SK-N-SH treated with all-trans-retinoic acid at 6 μM for 48 hours (cell line): ENCODE data around the gene MRPL41.

Experiments
- ATAC-seq: fragments of 200-7000 bp; cut with Tn5 transposase; 3 replicates; pipeline ENCODE4 v1.9.1; 2020; ENCODE audit warnings: mild to moderate bottlenecking, moderate library complexity
- BACH2 ChIP-seq: fragments of 250-450 bp; sonication (Bioruptor Pico); IDR thresholded peaks from 2 replicates; pipeline ENCODE4 v1.9.0; 2021; ENCODE audit warnings: mild to moderate bottlenecking, borderline replicate concordance
- CSDC2 ChIP-seq: fragments of 250-450 bp; sonication (Bioruptor Pico); IDR thresholded peaks from 2 replicates; pipeline ENCODE4 v1.5.0; 2020; ENCODE audit warnings: mild to moderate bottlenecking, moderate library complexity
- ESRRG ChIP-seq: fragments of 250-450 bp; sonication (Bioruptor Pico); IDR thresholded peaks from 2 replicates; pipeline ENCODE4 v1.6.1; 2021; ENCODE audit warnings: mild to moderate bottlenecking
- GLIS3 ChIP-seq: fragments of 250-450 bp; sonication (Bioruptor Pico); IDR thresholded peaks from 2 replicates; pipeline ENCODE4 v1.5.0; 2020; ENCODE audit warnings: mild to moderate bottlenecking, moderate library complexity
- ISL1 ChIP-seq: fragments of 250-450 bp; sonication (Bioruptor Pico); IDR thresholded peaks from 2 replicates; pipeline ENCODE4 v2.1.2; 2022; ENCODE audit warnings: mild to moderate bottlenecking, moderate library complexity
- OSR1 ChIP-seq: fragments of 250-450 bp; sonication (Bioruptor Pico); IDR thresholded peaks from 2 replicates; pipeline ENCODE4 v1.8.0; 2022; ENCODE audit warnings: moderate library complexity, mild to moderate bottlenecking, inconsistent platforms
- PPARA ChIP-seq: fragments of 250-450 bp; sonication (Bioruptor Pico); IDR thresholded peaks from 2 replicates; pipeline ENCODE4 v1.5.0; 2020; ENCODE audit warnings: mild to moderate bottlenecking, borderline replicate concordance
- RARB ChIP-seq: fragments of 250-450 bp; sonication (Bioruptor Pico); IDR thresholded peaks from 2 replicates; pipeline ENCODE4 v1.8.0; 2021; ENCODE audit warnings: mild to moderate bottlenecking, moderate library complexity
- TCF4 ChIP-seq: fragments of 250-450 bp; sonication (Bioruptor Pico); IDR thresholded peaks from 2 replicates; pipeline ENCODE4 v1.8.0; 2021; ENCODE audit warnings: mild to moderate bottlenecking, moderate library complexity, borderline replicate concordance
- TOX ChIP-seq: fragments of 250-450 bp; sonication (Bioruptor Pico); IDR thresholded peaks from 2 replicates; pipeline ENCODE4 v1.8.0; 2021; ENCODE audit warnings: mild to moderate bottlenecking, moderate library complexity, borderline replicate concordance
- ZC3H10 ChIP-seq: fragments of 250-450 bp; sonication (Bioruptor Pico); IDR thresholded peaks from 2 replicates; pipeline ENCODE4 v1.5.1; 2021; ENCODE audit warnings: mild to moderate bottlenecking, moderate library complexity
- ZFP3 ChIP-seq: fragments of 250-450 bp; sonication (Bioruptor Pico); IDR thresholded peaks from 2 replicates; pipeline ENCODE4 v1.5.0; 2020; ENCODE audit warnings: mild to moderate bottlenecking, moderate library complexity
- ZFP30 ChIP-seq: fragments of 450-650 bp; formaldehyde crosslinking; IDR thresholded peaks from 2 replicates; pipeline ENCODE4 v1.5.0; 2022; ENCODE audit warnings: mild to moderate bottlenecking, moderate library complexity
- ZNF565 ChIP-seq: fragments of 450-650 bp; formaldehyde crosslinking; conservative IDR thresholded peaks from 2 replicates; pipeline ENCODE4 v1.5.0; 2020; ENCODE audit warnings: low read depth, mild to moderate bottlenecking, moderate library complexity
- ZNF70 ChIP-seq: fragments of 450-650 bp; formaldehyde crosslinking; IDR thresholded peaks from 2 replicates; pipeline ENCODE4 v1.5.0; 2020; ENCODE audit warnings: mild to moderate bottlenecking, moderate library complexity
- ZNF8 ChIP-seq: fragments of 450-650 bp; formaldehyde crosslinking; IDR thresholded peaks from 2 replicates; pipeline ENCODE4 v1.5.0; 2020; ENCODE audit warnings: mild to moderate bottlenecking, moderate library complexity
- TF ChIP-seq, protein P1 (sequence below): fragments of 250-450 bp; sonication (Bioruptor Pico); IDR thresholded peaks from 2 replicates; pipeline ENCODE4 v1.8.0; 2020; ENCODE audit warnings: mild to moderate bottlenecking, moderate library complexity, borderline replicate concordance
- TF ChIP-seq, protein P2 (sequence below): fragments of 250-450 bp; sonication (Bioruptor Pico); IDR thresholded peaks from 2 replicates; pipeline ENCODE4 v1.5.1; 2020; ENCODE audit warnings: low read depth, mild to moderate bottlenecking, moderate library complexity
- TF ChIP-seq, protein P3 (sequence below): fragments of 250-450 bp; sonication (Bioruptor Pico); IDR thresholded peaks from 2 replicates; pipeline ENCODE4 v1.5.1; 2021; ENCODE audit warnings: mild to moderate bottlenecking, moderate library complexity
- TF ChIP-seq, protein P4 (sequence below): fragments of 250-450 bp; sonication (Bioruptor Pico); IDR thresholded peaks from 2 replicates; pipeline ENCODE4 v1.8.0; 2021; ENCODE audit warnings: low read depth, mild to moderate bottlenecking, moderate library complexity, borderline replicate concordance
- TF ChIP-seq, protein P5 (sequence below): fragments of 250-450 bp; sonication (Bioruptor Pico); IDR thresholded peaks from 2 replicates; pipeline ENCODE4 v1.5.0; 2020; ENCODE audit warnings: mild to moderate bottlenecking, moderate library complexity

The MRPL41 gene

GRCh38 chr9:137580954-137581322, 29.3 kb downstream of the MRPL41 start:
- no peak for ATAC-seq
- TF ChIP-seq GLIS3 (CRISPR knock-in tag), result no peak
- no peak for TF ChIP-seq ZNF565
- TF ChIP-seq, protein P1, sequence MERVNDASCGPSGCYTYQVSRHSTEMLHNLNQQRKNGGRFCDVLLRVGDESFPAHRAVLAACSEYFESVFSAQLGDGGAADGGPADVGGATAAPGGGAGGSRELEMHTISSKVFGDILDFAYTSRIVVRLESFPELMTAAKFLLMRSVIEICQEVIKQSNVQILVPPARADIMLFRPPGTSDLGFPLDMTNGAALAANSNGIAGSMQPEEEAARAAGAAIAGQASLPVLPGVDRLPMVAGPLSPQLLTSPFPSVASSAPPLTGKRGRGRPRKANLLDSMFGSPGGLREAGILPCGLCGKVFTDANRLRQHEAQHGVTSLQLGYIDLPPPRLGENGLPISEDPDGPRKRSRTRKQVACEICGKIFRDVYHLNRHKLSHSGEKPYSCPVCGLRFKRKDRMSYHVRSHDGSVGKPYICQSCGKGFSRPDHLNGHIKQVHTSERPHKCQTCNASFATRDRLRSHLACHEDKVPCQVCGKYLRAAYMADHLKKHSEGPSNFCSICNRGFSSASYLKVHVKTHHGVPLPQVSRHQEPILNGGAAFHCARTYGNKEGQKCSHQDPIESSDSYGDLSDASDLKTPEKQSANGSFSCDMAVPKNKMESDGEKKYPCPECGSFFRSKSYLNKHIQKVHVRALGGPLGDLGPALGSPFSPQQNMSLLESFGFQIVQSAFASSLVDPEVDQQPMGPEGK (CRISPR knock-in tag), result no peak
- TF ChIP-seq RARB, result no peak
- no peak for TF ChIP-seq CSDC2 (CRISPR knock-in tag)
- no peak for TF ChIP-seq ZNF8 (CRISPR knock-in tag)
- no peak for TF ChIP-seq BACH2 (CRISPR knock-in tag)
- no peak for TF ChIP-seq TOX (CRISPR knock-in tag)
- no peak for TF ChIP-seq ISL1 (CRISPR knock-in tag)

DNA sequence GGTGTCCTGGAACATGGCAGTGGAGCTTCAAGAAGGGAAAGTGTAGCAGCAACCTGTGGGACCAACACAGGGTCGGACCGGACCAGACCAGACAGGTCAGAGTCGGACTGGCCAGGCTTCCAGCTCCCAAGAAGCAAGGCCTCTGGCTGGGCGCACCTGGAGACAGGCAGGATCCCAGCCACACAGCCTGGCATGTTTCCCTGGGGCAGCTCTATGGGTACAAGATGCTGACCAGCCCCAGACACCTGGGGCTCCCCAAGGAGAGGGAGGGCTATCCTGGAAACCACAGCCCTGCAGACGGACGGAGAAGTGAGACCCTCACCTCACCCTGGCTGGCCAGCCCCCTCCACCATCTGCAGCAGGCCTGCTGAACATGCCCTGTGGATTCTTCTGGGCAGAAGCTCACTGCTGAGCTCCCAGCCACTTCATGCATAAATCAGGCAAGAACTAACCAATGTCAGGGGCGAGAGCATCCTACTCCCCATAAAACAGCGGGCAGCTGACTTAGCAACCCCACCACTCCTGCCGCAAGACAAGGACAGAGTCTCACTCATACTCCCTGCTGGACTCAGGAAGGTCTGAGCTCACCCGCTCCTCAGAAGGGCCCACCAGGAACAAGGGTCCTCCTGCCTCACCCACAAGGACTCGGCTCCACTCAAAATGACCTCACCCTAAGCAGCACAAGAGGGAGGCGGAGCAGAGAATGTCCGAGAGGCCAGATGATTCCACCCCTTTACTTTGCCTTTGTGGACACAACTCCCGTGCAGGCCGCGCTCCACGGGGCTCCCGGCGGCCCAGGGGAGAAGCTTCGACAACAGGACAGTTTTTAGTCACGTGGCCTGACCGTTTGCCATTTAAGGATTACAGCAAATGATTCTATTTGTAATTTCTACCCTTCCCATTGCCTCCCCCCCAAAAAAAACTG, 29.9 kb downstream of the MRPL41 start:
- ATAC-seq, result no peak
- no peak for TF ChIP-seq ZNF565
- TF ChIP-seq TCF4, result no peak

- ATAC-seq, result no peak
Observed at GRCh38 chr9:137582286-137582860, 30.7 kb downstream of the MRPL41 start.

More at GRCh38 chr9:137582286-137582860, 30.7 kb downstream of the MRPL41 start:
- no peak for TF ChIP-seq BACH2 (CRISPR knock-in tag)
- TF ChIP-seq, protein P1 (CRISPR knock-in tag), result no peak
- TF ChIP-seq OSR1 (CRISPR knock-in tag), result no peak
- TF ChIP-seq ISL1 (CRISPR knock-in tag), result no peak
- no peak for TF ChIP-seq ZFP3 (CRISPR knock-in tag)
- TF ChIP-seq ESRRG, result no peak
- TF ChIP-seq GLIS3 (CRISPR knock-in tag), result no peak
- no peak for TF ChIP-seq ZNF8 (CRISPR knock-in tag)
- TF ChIP-seq, protein P2, sequence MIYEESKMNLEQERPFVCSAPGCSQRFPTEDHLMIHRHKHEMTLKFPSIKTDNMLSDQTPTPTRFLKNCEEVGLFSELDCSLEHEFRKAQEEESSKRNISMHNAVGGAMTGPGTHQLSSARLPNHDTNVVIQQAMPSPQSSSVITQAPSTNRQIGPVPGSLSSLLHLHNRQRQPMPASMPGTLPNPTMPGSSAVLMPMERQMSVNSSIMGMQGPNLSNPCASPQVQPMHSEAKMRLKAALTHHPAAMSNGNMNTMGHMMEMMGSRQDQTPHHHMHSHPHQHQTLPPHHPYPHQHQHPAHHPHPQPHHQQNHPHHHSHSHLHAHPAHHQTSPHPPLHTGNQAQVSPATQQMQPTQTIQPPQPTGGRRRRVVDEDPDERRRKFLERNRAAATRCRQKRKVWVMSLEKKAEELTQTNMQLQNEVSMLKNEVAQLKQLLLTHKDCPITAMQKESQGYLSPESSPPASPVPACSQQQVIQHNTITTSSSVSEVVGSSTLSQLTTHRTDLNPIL (CRISPR knock-in tag), result no peak
- no peak for TF ChIP-seq RARB
- TF ChIP-seq TOX (CRISPR knock-in tag), result no peak
- TF ChIP-seq ZC3H10 (CRISPR knock-in tag), result no peak
- TF ChIP-seq, protein P3, sequence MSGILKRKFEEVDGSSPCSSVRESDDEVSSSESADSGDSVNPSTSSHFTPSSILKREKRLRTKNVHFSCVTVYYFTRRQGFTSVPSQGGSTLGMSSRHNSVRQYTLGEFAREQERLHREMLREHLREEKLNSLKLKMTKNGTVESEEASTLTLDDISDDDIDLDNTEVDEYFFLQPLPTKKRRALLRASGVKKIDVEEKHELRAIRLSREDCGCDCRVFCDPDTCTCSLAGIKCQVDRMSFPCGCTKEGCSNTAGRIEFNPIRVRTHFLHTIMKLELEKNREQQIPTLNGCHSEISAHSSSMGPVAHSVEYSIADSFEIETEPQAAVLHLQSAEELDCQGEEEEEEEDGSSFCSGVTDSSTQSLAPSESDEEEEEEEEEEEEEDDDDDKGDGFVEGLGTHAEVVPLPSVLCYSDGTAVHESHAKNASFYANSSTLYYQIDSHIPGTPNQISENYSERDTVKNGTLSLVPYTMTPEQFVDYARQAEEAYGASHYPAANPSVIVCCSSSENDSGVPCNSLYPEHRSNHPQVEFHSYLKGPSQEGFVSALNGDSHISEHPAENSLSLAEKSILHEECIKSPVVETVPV (CRISPR knock-in tag), result no peak
- TF ChIP-seq, protein P4, sequence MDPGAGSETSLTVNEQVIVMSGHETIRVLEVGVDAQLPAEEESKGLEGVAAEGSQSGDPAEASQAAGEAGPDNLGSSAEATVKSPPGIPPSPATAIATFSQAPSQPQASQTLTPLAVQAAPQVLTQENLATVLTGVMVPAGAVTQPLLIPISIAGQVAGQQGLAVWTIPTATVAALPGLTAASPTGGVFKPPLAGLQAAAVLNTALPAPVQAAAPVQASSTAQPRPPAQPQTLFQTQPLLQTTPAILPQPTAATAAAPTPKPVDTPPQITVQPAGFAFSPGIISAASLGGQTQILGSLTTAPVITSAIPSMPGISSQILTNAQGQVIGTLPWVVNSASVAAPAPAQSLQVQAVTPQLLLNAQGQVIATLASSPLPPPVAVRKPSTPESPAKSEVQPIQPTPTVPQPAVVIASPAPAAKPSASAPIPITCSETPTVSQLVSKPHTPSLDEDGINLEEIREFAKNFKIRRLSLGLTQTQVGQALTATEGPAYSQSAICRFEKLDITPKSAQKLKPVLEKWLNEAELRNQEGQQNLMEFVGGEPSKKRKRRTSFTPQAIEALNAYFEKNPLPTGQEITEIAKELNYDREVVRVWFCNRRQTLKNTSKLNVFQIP, result no peak
- TF ChIP-seq ZNF565, result no peak
- no peak for TF ChIP-seq ZFP30 (CRISPR knock-in tag)
- no peak for TF ChIP-seq PPARA (CRISPR knock-in tag)
- no peak for TF ChIP-seq ZNF70 (CRISPR knock-in tag)
- TF ChIP-seq, protein P5, sequence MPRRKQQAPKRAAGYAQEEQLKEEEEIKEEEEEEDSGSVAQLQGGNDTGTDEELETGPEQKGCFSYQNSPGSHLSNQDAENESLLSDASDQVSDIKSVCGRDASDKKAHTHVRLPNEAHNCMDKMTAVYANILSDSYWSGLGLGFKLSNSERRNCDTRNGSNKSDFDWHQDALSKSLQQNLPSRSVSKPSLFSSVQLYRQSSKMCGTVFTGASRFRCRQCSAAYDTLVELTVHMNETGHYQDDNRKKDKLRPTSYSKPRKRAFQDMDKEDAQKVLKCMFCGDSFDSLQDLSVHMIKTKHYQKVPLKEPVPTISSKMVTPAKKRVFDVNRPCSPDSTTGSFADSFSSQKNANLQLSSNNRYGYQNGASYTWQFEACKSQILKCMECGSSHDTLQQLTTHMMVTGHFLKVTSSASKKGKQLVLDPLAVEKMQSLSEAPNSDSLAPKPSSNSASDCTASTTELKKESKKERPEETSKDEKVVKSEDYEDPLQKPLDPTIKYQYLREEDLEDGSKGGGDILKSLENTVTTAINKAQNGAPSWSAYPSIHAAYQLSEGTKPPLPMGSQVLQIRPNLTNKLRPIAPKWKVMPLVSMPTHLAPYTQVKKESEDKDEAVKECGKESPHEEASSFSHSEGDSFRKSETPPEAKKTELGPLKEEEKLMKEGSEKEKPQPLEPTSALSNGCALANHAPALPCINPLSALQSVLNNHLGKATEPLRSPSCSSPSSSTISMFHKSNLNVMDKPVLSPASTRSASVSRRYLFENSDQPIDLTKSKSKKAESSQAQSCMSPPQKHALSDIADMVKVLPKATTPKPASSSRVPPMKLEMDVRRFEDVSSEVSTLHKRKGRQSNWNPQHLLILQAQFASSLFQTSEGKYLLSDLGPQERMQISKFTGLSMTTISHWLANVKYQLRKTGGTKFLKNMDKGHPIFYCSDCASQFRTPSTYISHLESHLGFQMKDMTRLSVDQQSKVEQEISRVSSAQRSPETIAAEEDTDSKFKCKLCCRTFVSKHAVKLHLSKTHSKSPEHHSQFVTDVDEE (CRISPR knock-in tag), result no peak
- TF ChIP-seq, all 23 proteins: peak for 0
